ENCODE results near the gene MLH3. TPM values are rescaled to one million over a fixed set of nuclear protein-coding genes. Genes with fewer than 3 reads are reported as not detected.

Gene MLH3
- total and polyA plus RNA-seq, 2 donors (not counting 3 experiments of a cell fraction or from before 2014, with no cell fraction given) = 4.8 to 16.5 TPM

DNA sequence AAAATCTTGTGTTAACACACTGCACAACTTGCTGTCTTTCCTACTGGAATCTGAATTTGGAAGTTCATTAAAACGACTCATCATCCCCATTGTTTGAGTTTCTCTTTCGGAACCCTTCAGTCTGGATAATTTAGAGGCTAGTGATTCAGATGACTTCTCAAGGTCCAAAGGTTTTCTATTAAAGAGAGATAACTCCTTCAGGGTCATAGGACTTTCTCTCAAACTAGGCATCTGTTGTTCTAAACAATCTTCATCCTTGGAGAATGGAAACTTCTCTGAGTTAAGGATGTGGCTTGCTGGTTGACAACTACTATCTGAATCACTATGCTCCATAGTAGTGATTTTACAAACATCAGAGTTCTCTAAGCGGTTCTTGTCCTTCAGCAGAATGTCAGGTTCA, 4.4 kb downstream of the MLH3 start:
- TF ChIP-seq POLR2AphosphoS5 (IDR thresholded peaks at IDR 0.05; ENCODE audit: insufficient read depth, low read depth, low read length) = no peak
- peak; percentile 72 for TF ChIP-seq FOS (IDR thresholded peaks at IDR 0.05; ENCODE audit: borderline replicate concordance, insufficient read depth, low read length)
- Histone ChIP-seq H3K27me3 (ENCODE audit: control insufficient read depth in 2 of 2, insufficient read depth in 2 of 2, low read length in 2 of 2) (no peaks in the 10 kb centered on the region), H4K20me1 (replicated peaks; ENCODE audit: control insufficient read depth, extremely low read depth, insufficient read depth, low read length) (no peaks in the 10 kb centered on the region), H3K9me1 (replicated peaks; ENCODE audit: control insufficient read depth, extremely low read depth, insufficient read depth, low read length) (no peaks in the 10 kb centered on the region), H3K4me1 (ENCODE audit: control insufficient read depth, extremely low read depth, insufficient read depth, low read length) (peaks cover 27% of the 10 kb centered on the region), H3K4me2 (ENCODE audit: insufficient read depth, low read length) (peak overlapping the region; percentile 6), H2AFZ (ENCODE audit: low read depth, low read length) (no peak overlapping the region), H3K9ac (replicated peaks; ENCODE audit: extremely low read depth, insufficient read depth, low read length) (no peak overlapping the region), H3K9me3 (replicated peaks; ENCODE audit: control insufficient read depth, insufficient read depth, low read length) (no peaks in the 10 kb centered on the region), H3K79me2 (ENCODE audit: control insufficient read depth, insufficient read depth, low read length) (peaks cover 7% of the 10 kb centered on the region), H3K36me3 (ENCODE audit: control insufficient read depth in 2 of 2, extremely low read depth in 1 of 2, insufficient read depth in 2 of 2, low read length in 2 of 2) (no peaks in the 10 kb centered on the region), H3K4me3 (replicated peaks in 1 of 3; ENCODE audit: insufficient read depth in 1 of 3, low read depth in 1 of 3, low read length in 3 of 3) (no peak overlapping the region), H3K27ac (ENCODE audit: insufficient read depth, low read depth, low read length) (no peak overlapping the region)
- BruUV-seq (replicated peaks) = no TSS peak
- DNase-seq (ENCODE audit: low read depth, low spot score) (peak; percentile 17), FAIRE-seq (no peak)
- ChIA-PET POLR2A (no interaction called here), CTCF (no interaction called here)
- intact Hi-C loops (cut with micrococcal nuclease) (loop anchor here (2.0 kb wide), 1 partner anchor 18 kb away; the partner anchor contains the start of gene ACYP1), dilution Hi-C loops (cut with MboI; ENCODE audit: extremely low pct_ligation_motif_present, low sequenced_read_pairs) (no loop called here)

DNA sequence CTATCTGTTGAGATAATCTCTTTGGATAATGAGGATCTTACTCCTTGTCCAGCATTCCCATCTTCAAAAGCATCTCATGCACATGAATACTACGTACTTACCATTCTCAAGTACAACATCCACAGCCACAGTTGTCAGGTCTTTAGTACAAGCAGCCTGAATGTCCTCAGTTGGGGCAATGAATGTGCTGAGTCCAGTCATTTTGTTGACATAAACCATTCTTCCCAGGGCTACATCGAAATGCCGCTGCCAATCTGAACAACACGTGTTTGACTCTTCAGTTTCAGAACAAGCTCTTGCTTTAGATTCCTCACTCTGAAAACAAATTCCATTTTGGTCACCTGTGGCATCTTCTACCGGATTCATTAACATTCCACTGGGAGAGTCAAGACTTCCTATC, 5.0 kb downstream of the MLH3 start:
- Histone ChIP-seq H3K9me3 (replicated peaks; ENCODE audit: control insufficient read depth, insufficient read depth, low read length) (no peaks in the 10 kb centered on the region), H3K27me3 (ENCODE audit: control insufficient read depth in 2 of 2, insufficient read depth in 2 of 2, low read length in 2 of 2) (no peaks in the 10 kb centered on the region), H3K4me2 (ENCODE audit: insufficient read depth, low read length) (peak overlapping the region; percentile 6), H4K20me1 (replicated peaks; ENCODE audit: control insufficient read depth, extremely low read depth, insufficient read depth, low read length) (no peaks in the 10 kb centered on the region), H3K79me2 (ENCODE audit: control insufficient read depth, insufficient read depth, low read length) (peaks cover 7% of the 10 kb centered on the region), H3K9ac (replicated peaks; ENCODE audit: extremely low read depth, insufficient read depth, low read length) (no peak overlapping the region), H3K9me1 (replicated peaks; ENCODE audit: control insufficient read depth, extremely low read depth, insufficient read depth, low read length) (no peaks in the 10 kb centered on the region), H3K36me3 (ENCODE audit: control insufficient read depth in 2 of 2, extremely low read depth in 1 of 2, insufficient read depth in 2 of 2, low read length in 2 of 2) (no peaks in the 10 kb centered on the region), H3K4me3 (replicated peaks in 1 of 3; ENCODE audit: insufficient read depth in 1 of 3, low read depth in 1 of 3, low read length in 3 of 3) (no peak overlapping the region), H2AFZ (ENCODE audit: low read depth, low read length) (no peak overlapping the region), H3K27ac (ENCODE audit: insufficient read depth, low read depth, low read length) (no peak overlapping the region), H3K4me1 (ENCODE audit: control insufficient read depth, extremely low read depth, insufficient read depth, low read length) (peaks cover 33% of the 10 kb centered on the region)
- BruUV-seq (replicated peaks) = no TSS peak
- intact Hi-C loops (cut with micrococcal nuclease) = loop anchor here (2.0 kb wide), 1 partner anchor 19 kb away; the partner anchor contains the start of gene ACYP1
- ChIA-PET CTCF (no interaction called here), POLR2A (no interaction called here)
- dilution Hi-C loops (cut with MboI; ENCODE audit: extremely low pct_ligation_motif_present, low sequenced_read_pairs) = no loop called here
- DNase-seq (ENCODE audit: low read depth, low spot score) (no peak), FAIRE-seq (no peak)
- TF ChIP-seq FOS (IDR thresholded peaks at IDR 0.05; ENCODE audit: borderline replicate concordance, insufficient read depth, low read length) (no peak), JUN (IDR thresholded peaks at IDR 0.05; ENCODE audit: borderline replicate concordance, insufficient read depth, insufficient read length, low read depth) (no peak), POLR2A (IDR thresholded peaks at IDR 0.05; ENCODE audit: low read depth, low read length) (no peak), EZH2 (IDR thresholded peaks at IDR 0.05; ENCODE audit: borderline replicate concordance, low read depth, low read length, severe bottlenecking) (no peak), MYC (IDR thresholded peaks at IDR 0.05; ENCODE audit: low read depth, low read length) (no peak), GATA2 (IDR thresholded peaks at IDR 0.05; ENCODE audit: insufficient read depth, insufficient read length, low read depth, low read length) (no peak), POLR2AphosphoS5 (IDR thresholded peaks at IDR 0.05; ENCODE audit: insufficient read depth, low read depth, low read length) (no peak)
- TF ChIP-seq, protein P1, sequence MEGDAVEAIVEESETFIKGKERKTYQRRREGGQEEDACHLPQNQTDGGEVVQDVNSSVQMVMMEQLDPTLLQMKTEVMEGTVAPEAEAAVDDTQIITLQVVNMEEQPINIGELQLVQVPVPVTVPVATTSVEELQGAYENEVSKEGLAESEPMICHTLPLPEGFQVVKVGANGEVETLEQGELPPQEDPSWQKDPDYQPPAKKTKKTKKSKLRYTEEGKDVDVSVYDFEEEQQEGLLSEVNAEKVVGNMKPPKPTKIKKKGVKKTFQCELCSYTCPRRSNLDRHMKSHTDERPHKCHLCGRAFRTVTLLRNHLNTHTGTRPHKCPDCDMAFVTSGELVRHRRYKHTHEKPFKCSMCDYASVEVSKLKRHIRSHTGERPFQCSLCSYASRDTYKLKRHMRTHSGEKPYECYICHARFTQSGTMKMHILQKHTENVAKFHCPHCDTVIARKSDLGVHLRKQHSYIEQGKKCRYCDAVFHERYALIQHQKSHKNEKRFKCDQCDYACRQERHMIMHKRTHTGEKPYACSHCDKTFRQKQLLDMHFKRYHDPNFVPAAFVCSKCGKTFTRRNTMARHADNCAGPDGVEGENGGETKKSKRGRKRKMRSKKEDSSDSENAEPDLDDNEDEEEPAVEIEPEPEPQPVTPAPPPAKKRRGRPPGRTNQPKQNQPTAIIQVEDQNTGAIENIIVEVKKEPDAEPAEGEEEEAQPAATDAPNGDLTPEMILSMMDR (IDR thresholded peaks at IDR 0.05; ENCODE audit: extremely low read depth in 1 of 2, insufficient read depth in 1 of 2, low read depth in 1 of 2, low read length in 2 of 2) = no peak
- TF ChIP-seq, protein P2, sequence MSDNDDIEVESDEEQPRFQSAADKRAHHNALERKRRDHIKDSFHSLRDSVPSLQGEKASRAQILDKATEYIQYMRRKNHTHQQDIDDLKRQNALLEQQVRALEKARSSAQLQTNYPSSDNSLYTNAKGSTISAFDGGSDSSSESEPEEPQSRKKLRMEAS (IDR thresholded peaks at IDR 0.05; ENCODE audit: insufficient read depth, insufficient read length) = no peak

Data from endothelial cell of umbilical vein (primary cell).